ENCODE results near the gene MYL11.

GRCh38 chr16:30382111-30382881 is 7.7 kb downstream of the MYL11 start, which contains the start of gene SEPTIN1:
- TF ChIP-seq EZH2 (IDR thresholded peaks at IDR 0.05; ENCODE audit: insufficient read depth, poor library complexity, severe bottlenecking): no peak
- TF ChIP-seq EZH2phosphoT487 (IDR thresholded peaks at IDR 0.05; ENCODE audit: insufficient read depth, low read depth): no peak

All from GM23248 (cell line).